GM21576 (cell line): ENCODE results near the gene CMTR2.
A peak's percentile ranks its signal among the peaks of the same experiment; 100 is the strongest.
"Not testable (repeated sequence)": the region's sequence is repeated elsewhere in the genome, so short reads cannot be mapped to it uniquely, and the experiment has no call there.

Source experiments
- ATAC-seq: cut with Tn5 transposase; IDR thresholded peaks from one replicate; pipeline ENCODE4 v1.9.1; 2021; ENCODE audit warnings: mild to moderate bottlenecking, moderate library complexity; ENCODE audit not compliant: unreplicated experiment

CMTR2 gene, protein sequence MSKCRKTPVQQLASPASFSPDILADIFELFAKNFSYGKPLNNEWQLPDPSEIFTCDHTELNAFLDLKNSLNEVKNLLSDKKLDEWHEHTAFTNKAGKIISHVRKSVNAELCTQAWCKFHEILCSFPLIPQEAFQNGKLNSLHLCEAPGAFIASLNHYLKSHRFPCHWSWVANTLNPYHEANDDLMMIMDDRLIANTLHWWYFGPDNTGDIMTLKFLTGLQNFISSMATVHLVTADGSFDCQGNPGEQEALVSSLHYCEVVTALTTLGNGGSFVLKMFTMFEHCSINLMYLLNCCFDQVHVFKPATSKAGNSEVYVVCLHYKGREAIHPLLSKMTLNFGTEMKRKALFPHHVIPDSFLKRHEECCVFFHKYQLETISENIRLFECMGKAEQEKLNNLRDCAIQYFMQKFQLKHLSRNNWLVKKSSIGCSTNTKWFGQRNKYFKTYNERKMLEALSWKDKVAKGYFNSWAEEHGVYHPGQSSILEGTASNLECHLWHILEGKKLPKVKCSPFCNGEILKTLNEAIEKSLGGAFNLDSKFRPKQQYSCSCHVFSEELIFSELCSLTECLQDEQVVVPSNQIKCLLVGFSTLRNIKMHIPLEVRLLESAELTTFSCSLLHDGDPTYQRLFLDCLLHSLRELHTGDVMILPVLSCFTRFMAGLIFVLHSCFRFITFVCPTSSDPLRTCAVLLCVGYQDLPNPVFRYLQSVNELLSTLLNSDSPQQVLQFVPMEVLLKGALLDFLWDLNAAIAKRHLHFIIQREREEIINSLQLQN

GRCh38 chr16:71288890-71289731 is at the start of gene CMTR2:
CMTR2 (minus strand) TSS chr16:71289402; CDS start chr16:71285920, 3,482 bp downstream.
- peak; percentile 93 for ATAC-seq

- ATAC-seq = no peak
These were observed 49.4 kb upstream of the CMTR2 start for GRCh38 chr16:71338632-71339031.

- no peak for ATAC-seq
These were observed 49.0 kb upstream of the CMTR2 start for GRCh38 chr16:71338193-71338592.

- no peak for ATAC-seq
These were observed 48.4 kb upstream of the CMTR2 start for GRCh38 chr16:71337631-71338030.

GRCh38 chr16:71328151-71328550 is 38.9 kb upstream of the CMTR2 start:
- no peak for ATAC-seq

GRCh38 chr16:71327720-71328119 is 38.5 kb upstream of the CMTR2 start:
- ATAC-seq = no peak

DNA sequence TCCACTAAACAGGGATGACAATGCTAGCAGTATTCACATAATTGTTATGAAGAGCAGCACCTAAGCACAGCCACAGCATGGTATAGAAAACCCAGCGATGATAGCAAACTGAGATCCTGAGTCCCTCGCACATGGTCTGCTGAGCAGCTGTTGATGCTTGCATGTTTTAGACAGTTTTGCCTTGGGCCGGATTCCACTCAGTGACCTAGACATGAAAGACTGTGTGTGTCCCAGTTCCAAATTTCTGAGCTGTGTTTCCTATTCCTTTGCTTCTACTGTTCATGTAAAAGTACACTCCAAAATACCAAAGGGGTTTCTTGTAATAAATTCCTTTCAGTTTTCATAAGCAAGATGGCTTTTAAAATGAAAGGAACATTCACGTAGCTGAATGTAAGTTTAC is 30.8 kb upstream of the CMTR2 start:
- no peak for ATAC-seq

- no peak for ATAC-seq
These were observed 26.1 kb upstream of the CMTR2 start for GRCh38 chr16:71315269-71315668.

DNA sequence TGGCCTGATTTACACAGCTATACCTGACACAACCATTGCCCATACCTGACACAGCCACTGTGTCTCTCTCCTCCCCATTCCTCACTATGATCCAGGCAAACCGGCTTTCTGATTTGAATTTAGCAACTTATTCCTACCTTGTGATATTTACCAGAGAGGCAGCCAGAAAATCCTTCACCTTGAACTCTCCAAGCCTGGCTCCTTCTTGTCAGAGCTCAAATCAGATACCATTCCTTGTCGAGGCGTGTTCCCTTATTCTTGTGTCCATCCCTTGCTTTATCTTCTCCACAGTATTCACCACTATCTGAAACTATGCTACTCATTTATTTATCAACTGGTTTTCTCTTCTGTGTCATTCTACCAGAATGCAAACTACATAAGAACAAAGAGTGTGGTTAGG is 24.4 kb upstream of the CMTR2 start:
- not testable (repeated sequence) for ATAC-seq

DNA sequence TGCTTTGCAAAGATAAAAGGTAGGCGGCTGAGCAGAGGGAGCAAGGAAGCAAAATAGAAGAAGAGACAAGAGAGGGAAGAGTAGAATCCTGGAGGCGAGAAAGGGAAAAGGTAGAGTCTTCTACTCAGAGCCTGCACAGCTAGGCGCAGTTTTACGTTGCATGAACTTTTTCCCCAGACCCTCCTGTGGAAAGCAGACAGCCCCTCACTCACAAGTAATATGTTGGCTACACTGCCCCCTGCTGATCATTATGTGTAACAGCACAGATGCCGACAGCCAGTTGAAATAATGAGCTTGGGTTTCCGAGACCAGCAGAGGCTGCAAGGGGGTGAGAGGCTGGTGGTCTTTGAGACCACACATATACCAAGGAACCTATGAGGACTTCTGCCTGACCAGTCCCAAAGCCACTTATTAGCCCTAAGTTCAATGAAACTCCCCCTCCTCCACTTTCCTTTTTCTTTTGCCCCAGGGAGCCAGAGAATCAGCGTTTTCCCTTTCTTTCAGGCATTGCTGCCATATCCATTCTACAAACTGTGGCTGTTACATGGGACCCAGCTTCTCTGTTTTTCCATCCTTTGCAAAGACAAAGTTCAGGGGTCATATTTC is 22.5 kb upstream of the CMTR2 start:
- no peak for ATAC-seq

DNA sequence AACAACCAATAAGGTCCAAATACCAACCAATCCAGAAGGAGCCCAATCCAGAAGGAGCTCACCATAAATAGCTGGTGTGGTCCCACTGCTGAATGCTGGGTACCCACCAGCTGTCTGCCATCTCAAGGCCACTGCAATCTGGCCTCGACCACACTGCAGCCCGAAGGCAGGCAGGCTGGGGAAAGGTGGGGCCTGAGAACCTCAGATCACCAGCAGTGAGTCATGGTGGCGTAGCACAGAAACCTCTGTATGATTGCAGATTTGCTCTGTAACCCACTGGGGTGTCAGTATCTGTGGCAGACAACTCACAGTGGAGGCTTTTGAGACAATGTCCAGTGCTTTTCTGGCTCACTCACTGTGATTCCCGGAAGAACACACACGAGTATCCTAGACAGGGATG is 14.7 kb upstream of the CMTR2 start:
- no peak for ATAC-seq

DNA sequence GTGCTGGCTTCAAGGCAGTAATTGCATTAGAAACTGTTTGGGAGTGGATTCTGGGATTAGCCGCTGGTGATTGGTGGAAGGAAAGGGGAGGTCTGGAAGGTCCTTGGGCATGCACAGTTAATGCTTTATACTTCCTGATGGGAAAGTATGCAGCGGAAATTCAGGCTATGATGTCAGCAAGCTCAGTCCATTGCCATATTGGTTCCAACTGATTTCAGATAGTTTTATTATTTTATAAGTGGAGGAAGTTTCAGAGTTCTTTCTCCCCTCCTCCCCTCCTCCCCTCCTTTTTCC is 8.1 kb upstream of the CMTR2 start:
- ATAC-seq = no peak

GRCh38 chr16:71296584-71297340 is 7.6 kb upstream of the CMTR2 start:
- no peak for ATAC-seq

GRCh38 chr16:71295950-71296349 is 6.7 kb upstream of the CMTR2 start:
- ATAC-seq = no peak

DNA sequence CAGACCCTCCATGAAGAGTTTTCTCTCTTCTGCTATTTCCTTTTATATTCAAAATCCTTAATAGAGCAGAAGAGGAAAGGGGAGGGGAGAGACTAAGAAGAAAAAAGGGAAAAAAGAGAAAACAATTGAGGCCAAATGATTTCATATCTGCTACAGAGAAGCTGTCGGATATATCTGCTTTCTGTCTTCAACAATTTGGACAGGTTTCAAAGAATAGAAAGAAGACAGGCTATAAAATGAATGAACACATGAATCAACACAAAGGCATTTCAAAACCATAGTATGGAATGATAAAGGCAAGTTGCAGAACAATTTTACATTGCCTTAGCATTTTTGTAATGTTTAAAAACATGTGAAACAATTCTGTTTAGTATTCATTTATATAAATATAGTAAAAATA is 4.7 kb upstream of the CMTR2 start:
- no peak for ATAC-seq

- not testable (repeated sequence) for ATAC-seq
These were observed 2.9 kb upstream of the CMTR2 start for GRCh38 chr16:71292095-71292494.

DNA sequence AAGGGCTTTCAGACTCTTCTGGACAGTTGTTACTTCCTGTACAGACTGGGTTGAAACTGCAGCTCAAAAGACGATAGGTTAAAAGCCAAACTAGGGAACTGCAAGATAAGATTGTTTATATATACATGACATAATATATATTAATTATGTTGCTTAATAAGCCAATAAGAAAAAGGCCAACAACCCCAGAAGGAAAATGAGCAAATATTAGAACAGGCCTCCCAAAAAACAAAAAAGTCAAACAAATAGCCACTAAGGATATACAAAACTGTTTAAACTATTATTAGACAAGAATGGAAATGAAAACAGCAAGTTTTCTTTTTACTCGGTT is 495 bp upstream of the CMTR2 start:
- ATAC-seq = no peak

DNA sequence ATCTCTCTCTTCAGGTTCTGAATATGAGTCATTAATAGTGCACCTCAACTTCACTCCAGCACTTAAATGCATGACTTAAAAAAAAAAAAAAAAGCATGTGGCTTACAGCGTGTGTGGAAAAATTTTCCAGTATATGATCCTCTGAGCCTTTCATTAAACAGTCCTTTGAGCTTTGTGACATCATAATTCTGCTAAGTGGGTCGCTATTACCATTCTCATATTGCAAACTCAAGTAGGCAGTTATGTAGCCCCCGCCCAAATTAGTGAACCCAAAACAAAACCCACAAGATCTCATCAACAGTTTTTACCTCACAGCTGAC is 672 bp downstream of the CMTR2 start:
- no peak for ATAC-seq

- ATAC-seq = no peak
These were observed 1.3 kb downstream of the CMTR2 start for GRCh38 chr16:71287911-71288310.

- no peak for ATAC-seq
These were observed 1.7 kb downstream of the CMTR2 start for GRCh38 chr16:71287454-71287853.

DNA sequence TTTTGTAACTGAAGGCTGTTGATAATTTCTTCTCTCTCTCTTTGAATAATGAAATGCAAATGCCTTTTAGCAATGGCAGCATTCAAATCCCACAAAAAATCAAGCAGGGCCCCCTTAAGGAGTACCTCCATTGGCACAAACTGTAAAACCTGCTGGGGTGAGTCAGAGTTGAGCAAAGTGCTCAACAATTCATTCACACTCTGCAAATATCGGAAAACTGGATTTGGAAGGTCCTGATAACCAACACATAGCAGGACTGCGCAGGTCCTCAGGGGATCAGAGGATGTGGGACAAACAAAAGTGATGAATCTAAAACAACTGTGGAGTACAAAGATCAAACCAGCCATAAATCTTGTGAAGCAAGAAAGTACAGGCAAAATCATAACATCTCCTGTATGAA is 5.6 kb downstream of the CMTR2 start:
- no peak for ATAC-seq
